ENCODE measurements around the gene NPM1. TPM values are rescaled to one million over a fixed set of nuclear protein-coding genes. Genes with fewer than 3 reads are reported as not detected.

The NPM1 gene
- total and polyA plus RNA-seq, 2 of the 13 experiments (the other 11 are each of a cell fraction or from before 2014, with no cell fraction given) = 2,047 to 3,353 TPM

GRCh38 chr5:171387345-171387969, at the start of gene NPM1 (continued):
- TF ChIP-seq, protein P1, sequence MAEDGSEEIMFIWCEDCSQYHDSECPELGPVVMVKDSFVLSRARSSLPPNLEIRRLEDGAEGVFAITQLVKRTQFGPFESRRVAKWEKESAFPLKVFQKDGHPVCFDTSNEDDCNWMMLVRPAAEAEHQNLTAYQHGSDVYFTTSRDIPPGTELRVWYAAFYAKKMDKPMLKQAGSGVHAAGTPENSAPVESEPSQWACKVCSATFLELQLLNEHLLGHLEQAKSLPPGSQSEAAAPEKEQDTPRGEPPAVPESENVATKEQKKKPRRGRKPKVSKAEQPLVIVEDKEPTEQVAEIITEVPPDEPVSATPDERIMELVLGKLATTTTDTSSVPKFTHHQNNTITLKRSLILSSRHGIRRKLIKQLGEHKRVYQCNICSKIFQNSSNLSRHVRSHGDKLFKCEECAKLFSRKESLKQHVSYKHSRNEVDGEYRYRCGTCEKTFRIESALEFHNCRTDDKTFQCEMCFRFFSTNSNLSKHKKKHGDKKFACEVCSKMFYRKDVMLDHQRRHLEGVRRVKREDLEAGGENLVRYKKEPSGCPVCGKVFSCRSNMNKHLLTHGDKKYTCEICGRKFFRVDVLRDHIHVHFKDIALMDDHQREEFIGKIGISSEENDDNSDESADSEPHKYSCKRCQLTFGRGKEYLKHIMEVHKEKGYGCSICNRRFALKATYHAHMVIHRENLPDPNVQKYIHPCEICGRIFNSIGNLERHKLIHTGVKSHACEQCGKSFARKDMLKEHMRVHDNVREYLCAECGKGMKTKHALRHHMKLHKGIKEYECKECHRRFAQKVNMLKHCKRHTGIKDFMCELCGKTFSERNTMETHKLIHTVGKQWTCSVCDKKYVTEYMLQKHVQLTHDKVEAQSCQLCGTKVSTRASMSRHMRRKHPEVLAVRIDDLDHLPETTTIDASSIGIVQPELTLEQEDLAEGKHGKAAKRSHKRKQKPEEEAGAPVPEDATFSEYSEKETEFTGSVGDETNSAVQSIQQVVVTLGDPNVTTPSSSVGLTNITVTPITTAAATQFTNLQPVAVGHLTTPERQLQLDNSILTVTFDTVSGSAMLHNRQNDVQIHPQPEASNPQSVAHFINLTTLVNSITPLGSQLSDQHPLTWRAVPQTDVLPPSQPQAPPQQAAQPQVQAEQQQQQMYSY (CRISPR knock-in tag; IDR thresholded peaks at IDR 0.05) = no peak
- TF ChIP-seq SMARCC2 (IDR thresholded peaks at IDR 0.05) = no peak
- TF ChIP-seq HNRNPK (IDR thresholded peaks at IDR 0.05; ENCODE audit: low read depth, low read length, poor library complexity, severe bottlenecking) = peak; percentile 35
- TF ChIP-seq NFKB2 (CRISPR knock-in tag; IDR thresholded peaks at IDR 0.05; ENCODE audit: borderline replicate concordance) = peak; percentile 74; the same call in 1 of the 2 replicates
- no peak; the same call in 1 of the 2 replicates for TF ChIP-seq ZNF296 (CRISPR knock-in tag; conservative IDR thresholded peaks at IDR 0.05)
- TF ChIP-seq MEIS1 (CRISPR knock-in tag; IDR thresholded peaks at IDR 0.05; ENCODE audit: borderline replicate concordance) = no peak
- TF ChIP-seq ZNF484 (CRISPR knock-in tag; IDR thresholded peaks at IDR 0.05; ENCODE audit: borderline replicate concordance, low read depth) = no peak
- peak; percentile 97 for TF ChIP-seq HOXA3 (CRISPR knock-in tag; IDR thresholded peaks at IDR 0.05)
- TF ChIP-seq, protein P2, sequence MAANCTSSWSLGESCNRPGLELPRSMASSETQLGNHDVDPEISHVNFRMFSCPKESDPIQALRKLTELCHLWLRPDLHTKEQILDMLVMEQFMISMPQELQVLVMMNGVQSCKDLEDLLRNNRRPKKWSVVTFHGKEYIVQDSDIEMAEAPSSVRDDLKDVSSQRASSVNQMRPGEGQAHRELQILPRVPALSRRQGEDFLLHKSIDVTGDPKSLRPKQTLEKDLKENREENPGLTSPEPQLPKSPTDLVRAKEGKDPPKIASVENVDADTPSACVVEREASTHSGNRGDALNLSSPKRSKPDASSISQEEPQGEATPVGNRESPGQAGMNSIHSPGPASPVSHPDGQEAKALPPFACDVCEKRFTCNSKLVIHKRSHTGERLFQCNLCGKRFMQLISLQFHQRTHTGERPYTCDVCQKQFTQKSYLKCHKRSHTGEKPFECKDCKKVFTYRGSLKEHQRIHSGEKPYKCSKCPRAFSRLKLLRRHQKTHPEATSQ (CRISPR knock-in tag; IDR thresholded peaks at IDR 0.05; ENCODE audit: borderline replicate concordance) = 0 out of 2 replicates have a peak, but pooled peaks have one; percentile 49
- no peak for TF ChIP-seq TOE1 (CRISPR knock-in tag; IDR thresholded peaks at IDR 0.05)
- no peak for TF ChIP-seq HNF4A (CRISPR knock-in tag; IDR thresholded peaks at IDR 0.05)
- TF ChIP-seq ATF7 (IDR thresholded peaks at IDR 0.05) = no peak
- no peak for TF ChIP-seq ATF7 (CRISPR knock-in tag; IDR thresholded peaks at IDR 0.05)
- TF ChIP-seq STAT5B (CRISPR knock-in tag; IDR thresholded peaks at IDR 0.05) = peak; percentile 84; the same call in 1 of the 2 replicates
- TF ChIP-seq HNRNPH1 (optimal IDR thresholded peaks at IDR 0.05; ENCODE audit: low read depth, low read length) = no peak
- peak; percentile 53; the same call in 1 of the 2 replicates for TF ChIP-seq THAP9 (CRISPR knock-in tag; IDR thresholded peaks at IDR 0.05; ENCODE audit: borderline replicate concordance)
- TF ChIP-seq ZNF570 (CRISPR knock-in tag; IDR thresholded peaks at IDR 0.05; ENCODE audit: borderline replicate concordance) = no peak; the same call in 1 of the 2 replicates
- peak; percentile 97 for TF ChIP-seq ZFP36L1 (CRISPR knock-in tag; IDR thresholded peaks at IDR 0.05)
- no peak for TF ChIP-seq ZSCAN30 (CRISPR knock-in tag; IDR thresholded peaks at IDR 0.05)
- no peak for TF ChIP-seq ZNF234 (CRISPR knock-in tag; conservative IDR thresholded peaks at IDR 0.05)
- TF ChIP-seq MTF1 (CRISPR knock-in tag; IDR thresholded peaks at IDR 0.05) = no peak
- TF ChIP-seq EED (CRISPR knock-in tag; IDR thresholded peaks at IDR 0.05) = 0 out of 2 replicates have a peak, but pooled peaks have one; percentile 18

Measured in HepG2 (cell line).